Measurements from ENCODE around the gene KIR3DL2.
"Not testable (repeated sequence)": the region's sequence is repeated elsewhere in the genome, so short reads cannot be mapped to it uniquely, and the experiment has no call there.

KIR3DL2 gene

DNA sequence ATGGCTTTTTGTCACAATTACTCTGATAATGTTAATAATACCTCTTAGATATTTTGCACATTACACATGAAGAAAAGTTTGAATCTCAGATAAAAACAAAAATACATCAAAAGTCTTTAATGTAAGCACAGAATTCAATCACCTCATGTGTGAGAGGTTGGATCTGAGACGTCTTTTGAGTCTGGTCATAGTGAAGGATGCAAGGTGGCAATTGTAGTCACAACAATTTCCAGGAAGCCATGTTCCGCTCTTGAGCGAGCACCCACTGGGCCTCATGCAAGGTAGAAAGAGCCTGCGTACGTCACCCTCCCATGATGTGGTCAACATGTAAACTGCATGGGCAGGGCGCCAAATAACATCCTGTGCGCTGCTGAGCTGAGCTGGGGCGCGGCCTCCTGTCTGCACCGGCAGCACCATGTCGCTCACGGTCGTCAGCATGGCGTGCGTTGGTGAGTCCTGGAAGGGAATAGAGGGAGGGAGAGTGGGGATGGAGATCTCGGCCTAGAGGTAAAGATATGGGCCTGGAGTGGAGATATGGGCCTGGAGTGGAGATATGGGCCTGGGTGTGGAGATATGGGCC, at the start of gene KIR3DL2:
Gene KIR3DL2 (plus strand): TSS at position 383 of the 580 bp plus-strand sequence. CDS start 33 bp downstream, at position 416.
- DNase-seq = not testable (repeated sequence)

DNA sequence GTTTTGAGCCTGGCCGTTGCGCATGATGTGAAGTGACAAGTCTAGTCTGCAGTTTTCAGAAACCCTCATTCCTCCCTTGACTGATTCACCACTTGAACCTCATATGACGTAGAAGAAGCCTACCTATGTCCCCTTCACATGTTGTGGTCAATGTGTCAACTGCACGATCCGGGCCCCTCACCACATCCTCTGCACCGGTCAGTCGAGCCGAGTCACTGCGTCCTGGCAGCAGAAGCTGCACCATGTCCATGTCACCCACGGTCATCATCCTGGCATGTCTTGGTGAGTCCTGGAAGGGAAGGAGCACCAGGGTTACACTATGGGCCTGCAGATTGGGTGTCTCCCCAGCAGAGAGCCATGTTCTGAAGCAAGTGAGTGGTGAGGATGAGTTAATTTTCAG, 46.8 kb upstream of the KIR3DL2 start, which contains the start of gene KIR2DL4:
Gene KIR2DL4 (plus strand): TSS at position 201 of the 400 bp plus-strand sequence. CDS start 42 bp downstream, at position 243.
- no peak for DNase-seq

DNA sequence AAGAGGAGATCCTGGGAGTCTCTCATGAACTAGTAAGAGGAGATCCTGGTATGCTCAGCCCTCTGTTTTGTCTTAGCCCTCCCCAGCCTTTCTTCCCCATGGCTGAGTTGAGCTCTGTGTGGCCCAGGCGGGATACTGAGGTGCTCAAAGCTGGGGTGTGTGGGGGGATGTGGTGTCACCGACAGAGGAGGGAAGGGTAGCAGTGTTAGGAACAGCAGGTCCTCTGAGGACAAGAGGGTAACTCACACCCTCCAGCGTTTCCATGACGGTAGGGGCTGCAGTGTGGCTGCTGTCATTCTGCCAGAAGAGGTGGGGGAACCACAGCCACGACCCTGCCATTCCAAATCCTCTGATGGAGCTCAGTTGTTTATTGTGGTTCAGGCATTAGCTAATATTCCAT, 46.1 kb upstream of the KIR3DL2 start:
- no peak for DNase-seq

DNA sequence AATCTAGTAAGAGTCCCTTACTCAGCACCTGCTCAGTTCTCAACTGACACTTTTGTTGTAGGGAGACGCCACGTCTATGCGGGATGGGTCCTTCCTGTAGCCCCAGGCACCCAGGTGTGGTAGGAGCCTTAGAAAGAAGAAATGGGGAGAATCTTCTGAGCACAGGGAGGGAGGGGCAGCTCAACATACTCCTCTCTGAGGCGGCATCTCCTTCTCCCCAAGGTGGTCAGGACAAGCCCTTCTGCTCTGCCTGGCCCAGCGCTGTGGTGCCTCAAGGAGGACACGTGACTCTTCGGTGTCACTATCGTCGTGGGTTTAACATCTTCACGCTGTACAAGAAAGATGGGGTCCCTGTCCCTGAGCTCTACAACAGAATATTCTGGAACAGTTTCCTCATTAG, 45.7 kb upstream of the KIR3DL2 start:
- no peak for DNase-seq

DNA sequence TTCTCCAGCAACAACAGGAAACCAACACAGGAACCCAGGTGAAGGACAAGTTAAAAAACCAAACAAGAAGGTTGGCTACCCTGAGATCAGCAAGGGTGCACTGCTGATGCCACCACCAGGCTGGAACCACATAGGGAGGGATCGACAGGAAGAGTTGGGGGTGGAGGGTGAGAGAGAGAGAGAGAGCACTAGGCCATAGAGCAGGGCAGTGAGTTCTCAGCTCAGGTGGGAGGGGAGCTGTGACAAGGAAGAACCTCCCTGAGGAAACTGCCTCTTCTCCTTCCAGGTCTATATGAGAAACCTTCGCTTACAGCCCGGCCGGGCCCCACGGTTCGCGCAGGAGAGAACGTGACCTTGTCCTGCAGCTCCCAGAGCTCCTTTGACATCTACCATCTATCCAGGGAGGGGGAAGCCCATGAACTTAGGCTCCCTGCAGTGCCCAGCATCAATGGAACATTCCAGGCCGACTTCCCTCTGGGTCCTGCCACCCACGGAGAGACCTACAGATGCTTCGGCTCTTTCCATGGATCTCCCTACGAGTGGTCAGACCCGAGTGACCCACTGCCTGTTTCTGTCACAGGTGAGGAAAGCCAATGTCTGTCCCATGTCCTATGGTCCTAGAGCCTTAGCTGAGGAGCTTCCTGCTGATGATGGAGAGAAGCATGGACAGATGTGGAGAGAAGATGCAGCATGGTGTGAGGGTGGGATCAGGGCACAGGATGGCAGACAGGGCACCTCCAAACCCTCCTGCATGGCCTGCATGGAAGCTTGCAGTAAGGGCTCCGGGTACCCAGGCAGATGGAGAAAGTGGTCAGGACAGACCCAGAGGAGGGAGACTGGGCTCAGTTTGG, 44.4 kb upstream of the KIR3DL2 start:
- no peak for DNase-seq

DNA sequence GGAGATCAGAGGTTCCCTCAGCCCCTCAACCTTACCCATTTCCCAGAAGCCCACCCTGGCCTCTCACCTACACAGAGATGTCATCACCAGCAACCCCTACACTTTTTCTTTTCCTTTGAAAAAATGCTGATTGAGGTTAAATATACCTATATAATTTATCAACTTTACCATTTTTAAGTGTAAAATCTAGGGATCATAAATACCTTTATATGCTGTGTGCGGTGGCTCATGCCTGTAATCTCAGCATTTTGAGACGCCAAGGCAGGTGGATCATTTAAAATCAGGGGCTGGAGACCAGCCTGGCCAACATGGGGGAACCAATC, 43.8 kb upstream of the KIR3DL2 start:
- no peak for DNase-seq

DNA sequence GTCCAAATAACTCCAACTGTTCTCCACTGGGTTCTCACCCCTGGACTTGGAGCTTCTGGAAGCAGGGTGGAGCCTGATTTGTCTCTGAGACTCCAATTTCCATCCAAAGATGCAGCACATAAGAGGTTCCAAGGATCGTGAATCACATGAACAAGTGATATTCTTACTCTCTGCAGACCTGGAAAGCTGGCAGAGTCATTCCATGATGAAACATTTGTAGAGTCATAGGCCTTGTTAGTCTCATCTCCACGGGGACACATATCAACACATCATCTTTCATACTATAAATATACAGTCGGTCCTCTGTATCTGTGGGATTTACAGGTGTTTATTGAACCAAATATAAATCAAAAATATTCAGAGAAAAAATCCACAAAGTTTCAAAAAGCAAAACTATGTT, 35.7 kb upstream of the KIR3DL2 start:
- DNase-seq = not testable (repeated sequence)

DNA sequence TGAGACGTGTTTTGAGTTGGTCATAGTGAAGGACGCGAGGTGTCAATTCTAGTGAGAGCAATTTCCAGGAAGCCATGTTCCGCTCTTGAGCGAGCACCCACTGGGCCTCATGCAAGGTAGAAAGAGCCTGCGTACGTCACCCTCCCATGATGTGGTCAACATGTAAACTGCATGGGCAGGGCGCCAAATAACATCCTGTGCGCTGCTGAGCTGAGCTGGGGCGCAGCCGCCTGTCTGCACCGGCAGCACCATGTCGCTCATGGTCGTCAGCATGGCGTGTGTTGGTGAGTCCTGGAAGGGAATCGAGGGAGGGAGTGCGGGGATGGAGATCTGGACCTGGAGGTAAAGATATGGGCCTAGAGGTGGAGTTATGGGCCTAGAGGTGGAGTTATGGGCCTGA, 34.0 kb upstream of the KIR3DL2 start, which contains the start of gene KIR3DL1:
Gene KIR3DL1 (plus strand): TSS at position 218 of the 400 bp plus-strand sequence.
- not testable (repeated sequence) for DNase-seq

DNA sequence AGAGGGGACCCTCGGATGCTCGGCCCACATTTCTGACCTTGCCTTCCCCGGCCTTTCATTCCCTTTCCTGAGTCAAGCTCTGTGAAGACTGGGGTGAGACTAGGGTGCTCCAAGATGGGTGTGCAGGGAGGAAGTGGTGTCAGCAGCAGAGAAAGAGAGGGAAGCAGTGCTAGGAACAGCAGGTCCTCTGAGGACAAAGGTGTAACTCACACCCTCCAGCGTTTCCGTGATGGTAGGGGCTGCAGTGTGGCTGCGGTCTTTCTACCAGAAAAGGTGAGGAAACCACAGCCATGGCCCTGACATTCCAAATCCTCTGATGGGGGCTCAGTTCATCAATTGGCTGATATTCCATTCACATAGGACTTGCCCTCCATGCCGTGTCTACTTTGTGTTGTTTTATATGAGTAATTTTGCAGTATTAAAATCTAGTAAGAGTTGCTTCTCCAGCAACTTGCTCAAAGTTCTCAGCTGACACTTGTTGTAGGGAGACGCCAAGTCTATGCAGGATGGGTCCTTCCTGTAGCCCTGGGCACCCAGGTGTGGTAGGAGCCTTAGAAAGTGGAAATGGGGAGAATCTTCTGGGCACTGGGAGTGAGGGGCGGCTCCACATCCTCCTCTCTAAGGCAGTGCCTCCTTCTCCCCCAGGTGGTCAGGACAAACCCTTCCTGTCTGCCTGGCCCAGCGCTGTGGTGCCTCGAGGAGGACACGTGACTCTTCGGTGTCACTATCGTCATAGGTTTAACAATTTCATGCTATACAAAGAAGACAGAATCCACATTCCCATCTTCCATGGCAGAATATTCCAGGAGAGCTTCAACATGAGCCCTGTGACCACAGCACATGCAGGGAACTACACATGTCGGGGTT, 32.3 kb upstream of the KIR3DL2 start:
- no peak for DNase-seq

DNA sequence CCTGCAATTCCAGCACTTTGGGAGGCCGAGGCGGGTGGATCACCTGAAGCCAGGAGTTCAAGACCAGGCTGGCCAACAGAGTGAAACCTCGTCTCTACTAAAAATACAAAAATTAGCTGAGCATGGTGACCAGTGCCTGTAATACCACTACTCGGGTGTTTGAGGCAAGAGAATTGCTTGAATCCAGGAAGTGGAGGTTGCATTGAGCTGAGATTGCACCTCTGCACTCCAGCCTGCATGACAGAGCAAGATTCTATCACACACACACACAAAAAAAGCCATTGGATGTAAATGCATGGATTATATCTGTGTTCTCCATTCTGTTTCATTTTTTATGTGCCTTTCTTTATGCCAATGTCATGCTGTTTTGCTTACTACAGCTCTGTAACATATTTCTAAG, 25.8 kb upstream of the KIR3DL2 start:
- not testable (repeated sequence) for DNase-seq

DNA sequence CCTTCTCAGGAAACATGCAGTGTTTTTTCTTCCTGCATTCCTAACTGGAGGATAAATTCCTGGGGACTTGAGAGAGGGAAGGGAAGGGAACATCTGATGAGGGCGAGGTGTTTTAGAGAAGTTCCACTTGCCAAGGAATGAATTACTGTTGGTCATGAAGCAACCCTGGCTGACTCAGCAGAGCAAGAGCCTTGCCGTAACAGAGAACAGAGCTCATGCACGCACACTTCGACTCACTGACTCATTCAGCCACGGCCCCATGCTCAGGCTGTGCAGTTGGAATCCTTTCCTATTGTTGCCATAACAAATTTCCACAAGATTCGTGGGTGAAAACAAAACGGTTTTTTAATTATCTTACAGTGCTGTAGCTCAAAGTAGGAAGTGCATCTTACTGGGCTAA, 24.9 kb upstream of the KIR3DL2 start:
- DNase-seq = not testable (repeated sequence)

DNA sequence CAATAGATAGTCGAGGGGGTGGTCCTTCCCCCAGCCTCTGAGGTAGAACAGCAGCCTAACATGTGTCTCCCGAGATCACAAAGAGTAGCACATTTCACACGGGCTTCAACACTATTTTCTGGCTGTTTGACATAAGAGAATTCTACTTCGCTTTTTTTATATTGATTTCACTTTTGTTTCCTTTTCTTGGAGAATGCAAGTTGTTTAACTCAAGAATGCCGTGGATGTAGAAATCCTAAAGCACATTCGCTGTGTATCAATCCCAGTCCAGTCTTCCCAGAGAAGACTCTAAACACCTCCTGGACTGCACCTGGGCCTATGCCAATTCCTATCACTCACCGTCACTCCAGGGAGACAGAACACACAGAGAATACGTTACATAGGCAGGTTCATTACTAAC, 22.2 kb upstream of the KIR3DL2 start:
- not testable (repeated sequence) for DNase-seq

DNA sequence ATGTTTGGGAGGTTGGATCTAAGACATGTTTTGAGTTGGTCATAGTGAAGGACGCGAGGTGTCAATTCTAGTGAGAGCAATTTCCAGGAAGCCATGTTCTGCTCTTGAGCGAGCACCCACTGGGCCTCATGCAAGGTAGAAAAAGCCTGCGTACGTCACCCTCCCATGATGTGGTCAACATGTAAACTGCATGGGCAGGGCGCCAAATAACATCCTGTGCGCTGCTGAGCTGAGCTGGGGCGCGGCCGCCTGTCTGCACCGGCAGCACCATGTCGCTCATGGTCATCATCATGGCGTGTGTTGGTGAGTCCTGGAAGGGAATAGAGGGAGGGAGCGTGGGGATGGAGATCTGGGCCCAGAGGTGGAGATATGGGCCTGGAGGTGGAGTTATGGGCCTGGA, 17.7 kb upstream of the KIR3DL2 start, which contains the start of gene KIR2DS4:
Gene KIR2DS4 (plus strand): TSS at position 181 of the 400 bp plus-strand sequence.
- DNase-seq = not testable (repeated sequence)

DNA sequence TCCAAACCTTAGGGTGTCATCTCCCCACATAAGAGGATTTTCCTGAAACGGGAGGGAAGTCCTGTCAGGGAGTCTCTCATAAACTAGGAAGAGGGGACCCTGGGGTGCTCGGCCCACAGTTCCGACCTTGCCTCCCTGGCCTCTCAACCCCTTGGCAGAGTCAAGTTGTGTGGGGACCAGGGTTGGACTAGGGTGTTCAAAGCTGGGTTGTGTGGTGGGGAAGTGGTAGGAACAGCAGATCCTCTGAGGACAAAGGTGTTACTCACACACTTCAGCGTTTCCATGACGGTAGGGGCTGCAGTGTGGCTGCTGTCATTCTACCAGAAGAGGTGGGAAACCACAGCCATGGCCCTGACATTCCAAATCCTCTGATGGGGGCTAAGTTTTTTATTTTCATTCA, 15.1 kb upstream of the KIR3DL2 start:
- DNase-seq = not testable (repeated sequence)

DNA sequence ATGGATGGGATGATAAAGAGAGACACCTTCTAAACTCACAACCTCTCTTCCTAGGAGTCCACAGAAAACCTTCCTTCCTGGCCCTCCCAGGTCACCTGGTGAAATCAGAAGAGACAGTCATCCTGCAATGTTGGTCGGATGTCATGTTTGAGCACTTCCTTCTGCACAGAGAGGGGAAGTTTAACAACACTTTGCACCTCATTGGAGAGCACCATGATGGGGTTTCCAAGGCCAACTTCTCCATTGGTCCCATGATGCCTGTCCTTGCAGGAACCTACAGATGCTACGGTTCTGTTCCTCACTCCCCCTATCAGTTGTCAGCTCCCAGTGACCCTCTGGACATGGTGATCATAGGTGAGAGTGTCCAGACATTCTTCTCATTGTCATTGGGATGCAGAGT, 12.7 kb upstream of the KIR3DL2 start:
- DNase-seq = not testable (repeated sequence)

DNA sequence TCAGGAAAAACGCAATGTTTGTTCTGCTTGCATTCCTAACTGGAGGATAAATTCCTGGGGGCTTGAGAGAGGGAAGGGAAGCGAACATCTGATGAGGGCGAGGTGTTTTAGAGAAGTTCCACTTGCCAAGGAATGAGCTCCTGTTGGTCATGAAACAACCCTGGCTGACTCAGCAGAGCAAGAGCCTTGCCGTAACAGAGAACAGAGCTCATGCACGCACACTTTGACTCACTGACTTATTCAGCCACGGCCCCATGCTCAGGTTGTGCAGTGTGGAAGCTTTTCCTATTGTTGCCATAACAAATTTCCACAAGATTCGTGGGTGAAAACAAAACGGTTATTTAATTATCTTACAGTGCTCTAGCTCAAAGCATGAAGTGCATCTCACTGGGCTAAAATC, 7.1 kb upstream of the KIR3DL2 start:
- not testable (repeated sequence) for DNase-seq

DNA sequence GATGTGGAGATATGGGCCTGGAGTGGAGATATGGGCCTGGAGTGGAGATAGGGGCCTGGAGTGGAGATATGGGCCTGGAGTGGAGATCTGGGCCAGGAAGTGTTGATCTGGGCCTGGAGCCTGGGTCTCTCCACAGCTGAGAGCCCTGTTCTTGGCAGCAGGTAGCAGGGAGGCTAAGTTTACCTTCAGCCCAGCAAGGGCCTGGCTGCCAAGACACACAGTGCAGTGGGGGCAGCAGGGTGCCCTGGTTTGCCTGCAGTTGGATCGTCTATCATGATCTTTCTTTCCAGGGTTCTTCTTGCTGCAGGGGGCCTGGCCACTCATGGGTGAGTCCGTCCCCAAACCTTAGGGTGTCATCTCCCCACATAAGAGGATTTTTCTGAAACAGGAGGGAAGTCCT, 687 bp downstream of the KIR3DL2 start:
- no peak for DNase-seq

DNA sequence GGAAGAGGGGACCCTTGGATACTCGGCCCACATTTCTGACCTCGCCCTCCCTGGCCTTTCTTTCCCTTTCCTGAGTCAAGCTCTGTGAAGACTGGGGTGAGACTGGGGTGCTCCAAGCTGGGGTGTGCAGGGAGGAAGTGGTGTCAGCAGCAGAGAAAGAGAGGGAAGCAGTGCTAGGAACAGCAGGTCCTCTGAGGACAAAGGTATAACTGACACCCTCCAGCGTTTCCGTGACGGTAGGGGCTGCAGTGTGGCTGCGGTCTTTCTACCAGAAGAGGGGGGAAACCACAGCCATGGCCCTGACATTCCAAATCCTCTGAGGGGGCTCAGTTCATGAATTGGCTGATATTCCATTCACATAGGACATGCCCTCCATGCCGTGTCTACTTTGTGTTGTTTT, 1.1 kb downstream of the KIR3DL2 start:
- no peak for DNase-seq

DNA sequence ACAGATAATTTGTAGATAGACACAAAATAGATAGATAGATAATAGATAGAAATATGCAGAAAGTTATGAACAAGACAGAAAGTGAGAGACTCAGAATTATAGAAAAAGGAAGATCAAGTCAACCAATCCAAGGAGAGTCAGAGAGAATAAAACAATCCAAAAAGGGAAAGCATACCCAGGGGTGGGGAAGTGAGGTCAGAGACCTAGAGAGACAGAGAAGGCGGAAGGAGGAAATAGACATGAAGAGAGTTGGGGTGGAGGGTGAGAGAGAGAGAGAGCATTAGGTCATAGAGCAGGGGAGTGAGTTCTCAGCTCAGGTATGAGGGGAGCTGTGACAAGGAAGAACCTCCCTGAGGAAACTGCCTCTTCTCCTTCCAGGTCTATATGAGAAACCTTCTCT, 5.0 kb downstream of the KIR3DL2 start:
- not testable (repeated sequence) for DNase-seq

DNA sequence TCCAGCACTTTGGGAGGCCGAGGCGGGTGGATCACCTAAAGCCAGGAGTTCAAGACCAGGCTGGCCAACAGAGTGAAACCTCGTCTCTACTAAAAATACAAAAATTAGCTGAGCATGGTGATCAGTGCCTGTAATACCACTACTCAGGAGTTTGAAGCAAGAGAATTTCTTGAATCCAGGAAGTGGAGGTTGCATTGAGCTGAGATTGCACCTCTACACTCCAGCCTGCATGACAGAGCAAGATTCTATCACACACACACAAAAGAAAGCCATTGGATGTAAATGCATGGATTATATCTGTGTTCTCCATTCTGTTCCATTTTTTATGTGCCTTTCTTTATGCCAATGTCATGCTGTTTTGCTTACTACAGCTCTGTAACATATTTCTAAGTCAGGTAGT, 8.2 kb downstream of the KIR3DL2 start:
- DNase-seq = not testable (repeated sequence)

DNA sequence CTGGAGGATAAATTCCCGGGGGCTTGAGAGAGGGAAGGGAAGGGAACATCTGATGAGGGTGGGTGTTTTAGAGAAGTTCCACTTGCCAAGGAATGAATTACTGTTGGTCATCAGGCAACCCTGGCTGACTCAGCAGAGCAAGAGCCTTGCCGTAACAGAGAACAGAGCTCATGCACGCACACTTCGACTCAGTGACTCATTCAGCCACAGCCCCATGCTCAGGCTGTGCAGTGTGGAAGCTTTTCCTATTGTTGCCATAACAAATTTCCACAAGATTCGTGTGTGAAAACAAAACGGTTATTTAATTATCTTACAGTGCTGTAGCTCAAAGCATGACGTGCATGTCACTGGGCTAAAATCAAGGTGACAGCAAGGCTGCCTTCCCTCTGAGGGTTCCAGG, 9.2 kb downstream of the KIR3DL2 start:
- DNase-seq = not testable (repeated sequence)

DNA sequence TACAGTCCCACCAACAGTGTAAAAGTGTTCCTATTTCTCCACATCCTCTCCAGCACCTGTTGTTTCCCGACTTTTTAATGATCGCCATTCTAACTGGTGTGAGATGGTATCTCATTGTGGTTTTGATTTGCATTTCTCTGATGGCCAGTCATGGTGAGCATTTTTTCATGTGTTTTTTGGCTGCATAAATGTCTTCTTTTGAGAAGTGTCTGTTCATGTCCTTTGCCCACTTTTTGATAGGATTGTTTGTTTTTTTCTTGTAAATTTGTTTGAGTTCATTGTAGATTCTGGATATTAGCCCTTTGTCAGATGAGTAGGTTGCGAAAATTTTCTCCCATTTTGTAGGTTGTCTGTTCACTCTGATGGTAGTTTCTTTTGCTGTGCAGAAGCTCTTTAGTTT, 13.2 kb downstream of the KIR3DL2 start:
- DNase-seq = not testable (repeated sequence)

DNA sequence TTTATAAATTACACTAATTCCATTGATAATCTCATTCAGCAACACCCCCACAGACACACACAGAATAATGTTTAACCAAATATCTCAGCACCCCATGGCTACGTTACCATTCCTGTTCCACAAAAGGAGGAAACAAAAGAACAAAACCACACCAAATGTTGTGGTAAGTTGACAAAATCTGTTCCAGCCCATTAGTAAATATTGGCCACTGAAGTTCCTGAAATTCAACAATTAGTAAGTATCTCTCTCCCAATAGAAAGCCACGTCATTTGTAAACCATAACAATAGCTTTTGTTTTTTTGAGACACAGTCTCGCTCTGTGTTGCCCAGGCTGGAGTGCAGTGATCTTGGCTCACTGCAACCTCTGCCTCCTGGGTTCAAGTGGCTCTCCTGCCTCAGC, 21.5 kb downstream of the KIR3DL2 start:
- no peak for DNase-seq
